GM18870 (cell line): ENCODE results near the gene SRGAP2.
"Not testable (repeated sequence)": the region's sequence is repeated elsewhere in the genome, so short reads cannot be mapped to it uniquely, and the experiment has no call there.

Experiments used
- ATAC-seq: cut with Tn5 transposase; IDR thresholded peaks from one replicate; pipeline ENCODE4 v1.9.1; 2021; ENCODE audit warnings: moderate library complexity; ENCODE audit not compliant: unreplicated experiment

SRGAP2 gene

GRCh38 chr1:206246129-206246886 is 43.0 kb downstream of the SRGAP2 start:
- ATAC-seq = not testable (repeated sequence)

GRCh38 chr1:206250953-206251681 is 47.8 kb downstream of the SRGAP2 start:
- ATAC-seq = not testable (repeated sequence)

GRCh38 chr1:206252680-206253335 is 49.5 kb downstream of the SRGAP2 start:
- not testable (repeated sequence) for ATAC-seq
